Thoracic aorta (tissue), 2 donors: ENCODE results near the gene CRYBB1. TPM values are rescaled to one million over a fixed set of nuclear protein-coding genes. Genes with fewer than 3 reads are reported as not detected.
"Not testable (repeated sequence)": the region's sequence is repeated elsewhere in the genome, so short reads cannot be mapped to it uniquely, and the experiment has no call there.

Experiments
- ATAC-seq: fragments of 150-250 bp; one replicate; pipeline ENCODE4 v1.8.0; 2017; ENCODE audit warnings: low read depth; ENCODE audit not compliant: insufficient number of reproducible peaks, low FRiP score
- DNase-seq: peaks from one replicate; pipeline ENCODE4 v3.0.0-alpha.2; 2020; ENCODE audit warnings: low spot score
- H3K27ac ChIP-seq, 2 donors: fragments of 200-600 bp; sonication (generic); 1 replicate in 1 of 2; 2 replicates in 1 of 2; pipeline ENCODE4 v1.5.1; 2016; ENCODE audit warnings: mild to moderate bottlenecking in 2 of 2, moderate library complexity in 2 of 2
- H3K27me3 ChIP-seq: fragments of 200-600 bp; sonication (generic); replicated peaks from 2 replicates; pipeline ENCODE4 v1.6.0; 2016; ENCODE audit warnings: mild to moderate bottlenecking; ENCODE audit not compliant: insufficient read depth
- H3K36me3 ChIP-seq: fragments of 200-600 bp; sonication (generic); one replicate; pipeline ENCODE4 v1.5.1; 2016
- H3K4me1 ChIP-seq, 2 donors: fragments of 200-600 bp; sonication (generic); 1 replicate in 1 of 2; 2 replicates in 1 of 2; pipeline versions ENCODE4 v1.5.1 to v1.6.0; 2016; ENCODE audit warnings: low read depth in 2 of 2, mild to moderate bottlenecking in 1 of 2; ENCODE audit not compliant: control insufficient read depth in 1 of 2
- H3K4me3 ChIP-seq: fragments of 200-600 bp; sonication (generic); 2 replicates; pipeline ENCODE4 v1.5.1; 2016; ENCODE audit warnings: mild to moderate bottlenecking
- H3K9me3 ChIP-seq: fragments of 200-600 bp; sonication (generic); 2 replicates; pipeline ENCODE4 v1.5.1; 2016
- CTCF ChIP-seq: fragments of 200-600 bp; sonication (generic); IDR thresholded peaks from one replicate; pipeline ENCODE4 v1.5.1; 2019; ENCODE audit warnings: antibody characterized with exemption
- total RNA-seq, 2 donors: library from RNA; depleted of rRNA; stranded (reverse); fragments of >200 nt; gene quantifications; one replicate each; pipeline versions ENCODE4 v1.1.0 to v1.2.3, GENCODE V29; 2016

CRYBB1 gene
- total RNA-seq, 2 donors from 2014 or later: 0.71 to 2.6 TPM

GRCh38 chr22:26618455-26618854 lies 628 bp upstream of the CRYBB1 start:
- ATAC-seq (no peak), DNase-seq (no peak)
- Histone ChIP-seq H3K27ac (no peak overlapping the region), H3K4me1 (no peaks in the 10 kb centered on the region), H3K27me3 (no peaks in the 10 kb centered on the region), H3K9me3 (no peaks in the 10 kb centered on the region), H3K4me3 (no peak overlapping the region), H3K36me3 (no peaks in the 10 kb centered on the region)
- no peak for TF ChIP-seq CTCF

- Histone ChIP-seq H3K4me1 (no peaks in the 10 kb centered on the region), H3K9me3 (no peaks in the 10 kb centered on the region), H3K27ac (no peak overlapping the region), H3K36me3 (no peaks in the 10 kb centered on the region), H3K4me3 (no peak overlapping the region), H3K27me3 (no peaks in the 10 kb centered on the region)
- DNase-seq (no peak), ATAC-seq (no peak)
- no peak for TF ChIP-seq CTCF
Measured at GRCh38 chr22:26616650-26617049, 1.2 kb downstream of the CRYBB1 start.

GRCh38 chr22:26615830-26616435 lies 1.9 kb downstream of the CRYBB1 start:
- DNase-seq (no peak), ATAC-seq (no peak)
- Histone ChIP-seq H3K27ac (no peak overlapping the region), H3K9me3 (no peaks in the 10 kb centered on the region), H3K36me3 (no peaks in the 10 kb centered on the region), H3K4me1 (no peaks in the 10 kb centered on the region), H3K4me3 (no peak overlapping the region), H3K27me3 (no peaks in the 10 kb centered on the region)
- TF ChIP-seq CTCF: no peak

GRCh38 chr22:26615149-26615548 lies 2.7 kb downstream of the CRYBB1 start:
- Histone ChIP-seq H3K36me3 (no peaks in the 10 kb centered on the region), H3K9me3 (no peaks in the 10 kb centered on the region), H3K27ac (no peak overlapping the region), H3K4me1 (no peaks in the 10 kb centered on the region), H3K4me3 (no peak overlapping the region), H3K27me3 (no peaks in the 10 kb centered on the region)
- DNase-seq (no peak), ATAC-seq (no peak)
- no peak for TF ChIP-seq CTCF

- DNase-seq (no peak), ATAC-seq (no peak)
- no peak for TF ChIP-seq CTCF
- Histone ChIP-seq H3K4me3 (no peak overlapping the region), H3K4me1 (no peaks in the 10 kb centered on the region), H3K27me3 (no peaks in the 10 kb centered on the region), H3K27ac (no peak overlapping the region), H3K9me3 (no peaks in the 10 kb centered on the region), H3K36me3 (no peaks in the 10 kb centered on the region)
Measured at GRCh38 chr22:26614322-26614721, 3.5 kb downstream of the CRYBB1 start.

GRCh38 chr22:26613753-26614152 lies 4.1 kb downstream of the CRYBB1 start:
- ATAC-seq, H3K4me3 ChIP-seq, H3K36me3 ChIP-seq, DNase-seq, H3K4me1 ChIP-seq, H3K27me3 ChIP-seq, H3K27ac ChIP-seq, H3K9me3 ChIP-seq: not testable (repeated sequence)
